SJCRH30 (cell line): Measurements from ENCODE around the gene PCYT2. TPM values are rescaled to one million over a fixed set of nuclear protein-coding genes. Genes with fewer than 3 reads are reported as not detected.

Source experiments
- DNase-seq, 2 experiments: peaks; one replicate each; pipeline ENCODE4 v3.0.0-alpha.2; 2015 to 2020
- H3K27ac ChIP-seq: fragments of 250-450 bp; sonication (Bioruptor Pico); 2 replicates; pipeline ENCODE4 v1.5.1; 2020; ENCODE audit warnings: mild to moderate bottlenecking, moderate library complexity
- H3K27me3 ChIP-seq: fragments of 250-450 bp; sonication (Bioruptor Pico); 2 replicates; pipeline ENCODE4 v1.5.1; 2020; ENCODE audit warnings: mild to moderate bottlenecking, moderate library complexity
- H3K36me3 ChIP-seq: fragments of 250-450 bp; sonication (Bioruptor Pico); 2 replicates; pipeline ENCODE4 v1.5.1; 2020; ENCODE audit warnings: mild to moderate bottlenecking, moderate library complexity
- H3K4me1 ChIP-seq: fragments of 250-450 bp; sonication (Bioruptor Pico); 2 replicates; pipeline ENCODE4 v1.5.1; 2020; ENCODE audit warnings: mild to moderate bottlenecking, moderate library complexity
- H3K4me3 ChIP-seq: fragments of 250-450 bp; sonication (Bioruptor Pico); 2 replicates; pipeline ENCODE4 v1.5.1; 2020; ENCODE audit warnings: mild to moderate bottlenecking, moderate library complexity
- H3K9me3 ChIP-seq: fragments of 250-450 bp; sonication (Bioruptor Pico); replicated peaks from 2 replicates; pipeline ENCODE4 v1.5.1; 2020; ENCODE audit warnings: mild to moderate bottlenecking, moderate library complexity
- total RNA-seq: library from RNA; depleted of rRNA; stranded (reverse); fragments of >200 nt; shearing (Covaris generic); gene quantifications from 2 replicates; pipeline ENCODE4 v1.2.3, GENCODE V29; 2014

PCYT2 gene
- total RNA-seq, 1 experiment from 2014 or later: 33.0 TPM

GRCh38 chr17:81891303-81891552 is 20.0 kb downstream of the PCYT2 start:
- peaks cover 59% of the 10 kb centered on the region for H3K36me3 ChIP-seq
- DNase-seq: no peak
- no peak overlapping the region; the same call in 1 of the 2 replicates for H3K27ac ChIP-seq
- no peaks in the 10 kb centered on the region for H3K9me3 ChIP-seq
- no peaks in the 10 kb centered on the region for H3K27me3 ChIP-seq
- H3K4me3 ChIP-seq: peak overlapping the region; percentile 63
- H3K4me1 ChIP-seq: peaks cover 19% of the 10 kb centered on the region

GRCh38 chr17:81890447-81891302 is 20.5 kb downstream of the PCYT2 start:
- peaks cover 24% of the 10 kb centered on the region for H3K4me1 ChIP-seq
- H3K4me3 ChIP-seq: peak overlapping the region; percentile 63
- peak overlapping the region; percentile 67 for H3K27ac ChIP-seq
- peaks cover 60% of the 10 kb centered on the region for H3K36me3 ChIP-seq
- no peaks in the 10 kb centered on the region for H3K9me3 ChIP-seq
- H3K27me3 ChIP-seq: no peaks in the 10 kb centered on the region
- peak in 1 of 2 experiments; percentile 51 for DNase-seq

GRCh38 chr17:81889602-81890001 is 21.6 kb downstream of the PCYT2 start:
- H3K27ac ChIP-seq: no peak overlapping the region
- H3K36me3 ChIP-seq: peaks cover 64% of the 10 kb centered on the region
- DNase-seq: no peak
- H3K9me3 ChIP-seq: no peaks in the 10 kb centered on the region
- H3K27me3 ChIP-seq: no peaks in the 10 kb centered on the region
- peaks cover 30% of the 10 kb centered on the region for H3K4me1 ChIP-seq
- no peak overlapping the region for H3K4me3 ChIP-seq

DNA sequence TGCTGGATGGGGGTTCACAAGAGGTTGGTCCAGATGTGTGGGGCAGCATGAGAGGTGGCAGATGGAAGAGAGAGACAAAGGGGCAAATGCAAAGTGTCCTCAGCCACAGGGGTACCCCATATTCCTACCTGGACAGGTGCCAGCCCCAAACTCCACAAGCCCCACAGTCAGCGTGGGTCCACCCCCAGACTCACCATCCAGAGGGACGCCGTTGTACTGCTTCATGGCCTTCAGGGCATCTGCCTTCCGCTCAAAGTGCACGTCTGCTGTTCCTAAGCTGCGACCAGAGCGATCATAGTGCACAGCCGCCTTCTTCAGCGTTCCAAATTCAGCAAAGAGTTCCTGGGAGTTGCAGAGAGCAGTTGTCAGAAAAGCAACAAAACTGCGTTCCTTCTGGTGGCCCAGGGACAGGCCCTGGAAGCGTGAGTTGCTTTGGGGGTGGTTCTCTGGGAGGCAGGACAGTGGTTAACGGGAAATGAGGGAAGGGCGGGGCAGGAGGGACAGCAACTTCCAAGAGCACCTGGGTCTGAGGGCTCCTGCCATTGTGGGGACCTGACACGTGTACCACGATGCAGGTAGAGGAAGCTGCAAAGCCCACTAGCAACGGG is 22.1 kb downstream of the PCYT2 start:
- peaks cover 66% of the 10 kb centered on the region for H3K36me3 ChIP-seq
- DNase-seq: no peak
- H3K4me3 ChIP-seq: no peak overlapping the region
- H3K9me3 ChIP-seq: no peaks in the 10 kb centered on the region
- peaks cover 30% of the 10 kb centered on the region for H3K4me1 ChIP-seq
- H3K27ac ChIP-seq: no peak overlapping the region
- no peaks in the 10 kb centered on the region for H3K27me3 ChIP-seq

DNA sequence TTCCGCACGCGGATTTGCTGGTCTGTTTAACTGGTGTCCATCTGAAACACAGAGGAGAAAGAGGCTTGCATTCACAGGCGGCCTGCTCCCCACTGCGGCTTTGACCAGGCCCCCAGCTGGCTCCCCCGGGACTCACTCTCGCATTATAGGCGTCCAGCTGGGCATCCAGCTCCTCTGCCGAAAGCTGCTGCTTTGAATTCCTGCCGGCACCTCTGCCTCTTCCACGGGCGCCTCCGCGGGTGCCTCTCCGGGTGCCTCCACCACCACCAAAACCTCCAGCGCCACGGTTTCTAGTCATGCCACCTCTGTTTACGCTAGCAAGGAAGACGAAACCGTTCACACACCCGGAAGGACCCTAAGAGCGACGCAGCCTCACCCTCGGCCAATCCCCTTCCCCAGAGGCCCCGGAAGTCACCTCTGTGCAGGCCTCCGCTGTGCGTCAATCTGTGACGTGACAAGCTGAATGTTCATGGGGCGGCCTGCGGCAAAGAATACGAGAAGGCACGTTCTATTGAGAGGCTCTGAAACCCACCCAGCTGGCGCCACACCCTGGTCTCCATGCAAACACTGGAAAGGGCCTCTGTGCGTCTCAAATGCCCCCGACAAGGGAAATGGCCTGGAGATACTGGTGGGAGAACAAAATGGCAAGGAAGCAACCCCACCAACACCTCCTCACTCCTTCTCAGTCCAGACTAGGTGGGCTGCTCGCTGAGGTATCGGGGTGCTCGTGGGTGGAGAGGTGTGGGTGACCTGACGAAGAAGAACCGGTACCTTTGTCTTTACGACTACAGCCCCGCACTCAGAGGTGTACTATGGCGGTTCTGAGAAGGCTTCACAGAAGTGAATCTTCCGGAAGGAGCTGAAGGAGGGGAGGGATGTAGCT is 22.9 kb downstream of the PCYT2 start:
- Histone ChIP-seq H3K4me3 (no peak overlapping the region), H3K27ac (no peak overlapping the region), H3K4me1 (peaks cover 30% of the 10 kb centered on the region), H3K9me3 (no peaks in the 10 kb centered on the region), H3K27me3 (no peaks in the 10 kb centered on the region), H3K36me3 (peaks cover 73% of the 10 kb centered on the region)
- peak in 1 of 2 experiments; percentile 20 for DNase-seq

DNA sequence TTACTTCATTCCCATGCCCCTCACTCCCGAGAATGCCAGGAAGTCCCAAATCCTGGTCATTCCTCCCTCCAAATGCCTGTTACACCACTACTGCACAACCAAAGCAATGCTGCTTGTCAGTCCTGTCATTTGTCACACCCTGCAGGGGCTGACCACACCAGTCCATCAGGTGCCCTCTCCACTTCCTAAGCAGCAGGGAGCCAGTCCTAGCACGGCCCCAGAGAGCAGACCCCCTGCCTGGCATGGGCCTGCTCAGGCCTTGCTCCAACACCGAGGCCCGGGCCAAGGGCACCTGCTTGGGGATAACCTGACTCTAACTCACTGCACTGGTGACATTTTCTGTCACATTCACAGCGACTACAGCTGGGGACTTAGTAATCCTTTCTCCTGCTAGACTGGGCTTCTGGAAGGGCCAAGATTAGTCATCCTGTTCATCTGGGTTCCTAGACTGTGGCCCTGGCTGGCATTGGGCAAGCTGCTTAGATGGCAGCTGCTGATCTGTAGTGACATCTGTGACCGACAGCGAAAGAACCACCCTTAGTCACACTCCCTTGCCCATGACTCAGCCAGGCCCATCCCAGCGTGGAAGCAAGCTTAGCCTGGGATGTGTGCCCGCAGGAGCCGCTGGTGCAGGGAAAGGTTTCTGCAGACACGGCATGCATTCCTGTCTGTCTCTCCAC is 25.2 kb downstream of the PCYT2 start:
- H3K4me1 ChIP-seq: peaks cover 30% of the 10 kb centered on the region
- no peak overlapping the region for H3K4me3 ChIP-seq
- H3K9me3 ChIP-seq: no peaks in the 10 kb centered on the region
- H3K36me3 ChIP-seq: peaks cover 93% of the 10 kb centered on the region
- H3K27ac ChIP-seq: peak overlapping the region; percentile 57
- H3K27me3 ChIP-seq: no peaks in the 10 kb centered on the region
- DNase-seq: peak; percentile 71 to 78

GRCh38 chr17:81885454-81885853 is 25.7 kb downstream of the PCYT2 start:
- Histone ChIP-seq H3K36me3 (peaks cover 95% of the 10 kb centered on the region), H3K4me3 (no peak overlapping the region), H3K27me3 (no peaks in the 10 kb centered on the region), H3K9me3 (no peaks in the 10 kb centered on the region), H3K27ac (peak overlapping the region; percentile 57), H3K4me1 (peaks cover 30% of the 10 kb centered on the region)
- peak in 1 of 2 experiments; percentile 53 for DNase-seq

GRCh38 chr17:81884968-81885367 is 26.2 kb downstream of the PCYT2 start:
- H3K36me3 ChIP-seq: peaks cover 94% of the 10 kb centered on the region
- H3K27me3 ChIP-seq: no peaks in the 10 kb centered on the region
- H3K4me3 ChIP-seq: no peak overlapping the region
- no peak for DNase-seq
- no peaks in the 10 kb centered on the region for H3K9me3 ChIP-seq
- H3K27ac ChIP-seq: no peak overlapping the region
- peaks cover 28% of the 10 kb centered on the region for H3K4me1 ChIP-seq

GRCh38 chr17:81884520-81884919 is 26.7 kb downstream of the PCYT2 start:
- peak in 1 of 2 experiments; percentile 33 for DNase-seq
- Histone ChIP-seq H3K9me3 (no peaks in the 10 kb centered on the region), H3K4me3 (no peak overlapping the region), H3K36me3 (peaks cover 92% of the 10 kb centered on the region), H3K27ac (no peak overlapping the region), H3K4me1 (peaks cover 23% of the 10 kb centered on the region), H3K27me3 (no peaks in the 10 kb centered on the region)

DNA sequence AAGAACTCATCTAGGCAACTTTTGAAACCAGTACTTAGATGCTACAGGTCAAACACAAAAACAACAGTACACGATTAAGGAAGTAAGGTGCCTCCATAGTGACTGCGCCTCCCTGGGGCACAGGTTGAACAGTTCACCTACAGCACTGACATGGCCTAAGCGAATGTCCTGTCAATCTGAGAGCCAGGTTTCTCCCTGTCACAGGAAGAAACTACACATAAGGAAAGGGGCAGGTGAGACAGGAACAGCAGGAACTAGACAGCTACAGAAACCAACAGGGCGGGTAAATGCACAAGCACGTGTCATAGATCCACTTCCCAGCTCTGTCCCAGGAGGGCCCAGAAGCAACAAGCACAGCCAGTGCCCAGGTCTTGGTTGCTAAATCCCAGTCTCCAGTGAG is 32.1 kb downstream of the PCYT2 start:
- Histone ChIP-seq H3K27ac (no peak overlapping the region), H3K36me3 (peaks cover 62% of the 10 kb centered on the region), H3K4me3 (no peak overlapping the region), H3K4me1 (no peaks in the 10 kb centered on the region), H3K9me3 (no peaks in the 10 kb centered on the region), H3K27me3 (no peaks in the 10 kb centered on the region)
- no peak for DNase-seq

DNA sequence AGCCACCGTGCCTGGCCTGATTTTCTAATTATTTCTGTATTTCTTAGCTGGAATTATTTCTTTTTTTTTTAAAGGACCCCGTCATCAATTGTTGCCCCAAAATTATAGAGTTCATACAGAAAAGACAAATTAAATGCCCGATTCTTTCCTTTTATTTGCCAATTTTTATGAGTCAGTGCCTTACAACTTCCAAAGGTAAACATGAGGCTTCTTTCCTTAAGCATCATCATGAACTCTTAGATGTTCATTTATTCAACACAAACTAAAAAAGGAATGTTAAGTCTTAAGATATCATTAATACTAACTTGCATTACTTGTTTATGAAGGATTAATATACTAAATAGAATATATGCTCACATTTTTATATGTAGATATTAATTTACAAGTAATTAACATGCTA is 32.9 kb downstream of the PCYT2 start:
- H3K36me3 ChIP-seq: peaks cover 54% of the 10 kb centered on the region
- no peaks in the 10 kb centered on the region for H3K9me3 ChIP-seq
- no peak overlapping the region for H3K4me3 ChIP-seq
- H3K27ac ChIP-seq: no peak overlapping the region
- no peak for DNase-seq
- no peaks in the 10 kb centered on the region for H3K27me3 ChIP-seq
- no peaks in the 10 kb centered on the region for H3K4me1 ChIP-seq

GRCh38 chr17:81877569-81877968 is 33.6 kb downstream of the PCYT2 start:
- Histone ChIP-seq H3K27ac (no peak overlapping the region), H3K9me3 (no peaks in the 10 kb centered on the region), H3K4me1 (no peaks in the 10 kb centered on the region), H3K4me3 (no peak overlapping the region), H3K27me3 (no peaks in the 10 kb centered on the region), H3K36me3 (peaks cover 48% of the 10 kb centered on the region)
- DNase-seq: no peak

DNA sequence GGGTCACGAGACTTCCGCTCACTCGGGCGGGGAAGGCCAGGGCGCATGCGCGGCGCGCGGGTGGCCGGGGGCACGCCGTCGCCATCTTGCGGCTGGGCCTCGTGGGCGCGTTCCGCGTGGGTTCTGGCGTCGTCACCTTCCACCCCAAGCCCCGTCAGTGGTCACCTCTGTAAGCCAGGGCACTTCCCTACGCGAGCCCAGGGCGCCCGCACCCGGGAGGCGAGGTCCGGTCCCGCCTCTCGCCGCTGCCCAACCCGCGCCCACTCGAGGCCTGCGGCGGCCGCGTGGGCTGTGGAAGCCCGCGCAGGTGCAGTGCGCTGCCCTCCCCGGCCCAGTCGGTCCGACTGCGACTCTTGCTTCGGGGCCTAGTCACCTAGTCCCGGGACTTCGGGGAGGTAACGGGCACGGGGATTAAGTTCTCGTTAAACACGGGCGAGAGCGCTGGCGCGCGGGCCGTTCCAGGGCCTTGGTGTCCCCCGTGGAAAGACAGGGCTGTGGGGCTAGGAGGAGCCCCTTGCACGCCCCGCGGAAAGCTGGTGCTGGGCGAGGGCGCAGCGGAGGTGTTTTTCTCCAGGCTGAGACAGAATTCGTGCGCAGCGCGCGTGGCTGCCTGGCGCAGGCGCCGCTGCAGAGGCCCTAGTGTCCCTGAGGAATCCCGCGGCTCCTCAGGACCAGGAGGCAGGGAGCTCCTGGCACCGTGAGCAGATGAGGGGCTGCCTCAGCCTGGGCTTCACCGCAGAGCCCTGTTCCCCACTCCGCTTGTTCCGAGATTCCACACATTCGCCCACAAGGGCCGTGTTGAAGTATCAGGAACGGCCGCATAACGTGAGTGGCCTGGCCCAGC is 39.6 kb downstream of the PCYT2 start:
- peak; percentile 97 to 98 for DNase-seq
- Histone ChIP-seq H3K27me3 (no peaks in the 10 kb centered on the region), H3K36me3 (peaks cover 22% of the 10 kb centered on the region), H3K4me3 (peak overlapping the region; percentile 83), H3K4me1 (peaks cover 7% of the 10 kb centered on the region), H3K27ac (peak overlapping the region; percentile 91), H3K9me3 (no peaks in the 10 kb centered on the region)

- H3K36me3 ChIP-seq: peaks cover 22% of the 10 kb centered on the region
- H3K4me1 ChIP-seq: peaks cover 7% of the 10 kb centered on the region
- H3K27me3 ChIP-seq: no peaks in the 10 kb centered on the region
- no peaks in the 10 kb centered on the region for H3K9me3 ChIP-seq
- peak within 1 kb of the TSS; percentile 91 for H3K27ac ChIP-seq
- H3K4me3 ChIP-seq: peak within 1 kb of the TSS; percentile 83
- no peak for DNase-seq
Observed at GRCh38 chr17:81870981-81871386, 40.2 kb downstream of the PCYT2 start, which contains the start of gene ARHGDIA. TSS of gene ARHGDIA (minus strand) at chr17:81871337. CDS start at chr17:81869930, 1,407 bp downstream.
